ENCODE measurements around the gene SLC7A4.

DNA sequence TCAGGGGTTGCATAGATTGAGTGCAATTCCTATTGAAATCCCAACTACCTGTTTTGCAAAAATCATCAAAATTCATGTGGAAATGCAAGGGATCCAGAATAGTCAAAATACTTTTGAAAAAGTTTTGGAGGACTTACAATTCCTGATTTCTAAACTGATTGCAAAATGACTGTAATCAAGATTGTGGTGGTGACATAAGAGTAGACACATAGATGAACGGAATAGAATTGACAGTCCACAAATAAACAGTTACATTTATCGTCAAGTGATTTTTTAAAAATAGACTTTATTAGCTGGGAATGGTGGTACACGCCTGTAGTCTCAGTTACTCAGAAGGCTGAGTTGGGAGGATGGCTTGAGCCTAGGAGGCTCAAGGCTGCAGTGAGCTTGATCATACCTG is 2.6 kb upstream of the SLC7A4 start:
- no peak for TF ChIP-seq CTCF (IDR thresholded peaks at IDR 0.05)
- TF ChIP-seq EZH2 (IDR thresholded peaks at IDR 0.05): no peak

Measured in neural progenitor cell (in vitro differentiated cells).